AG04450 (cell line): ENCODE measurements around the gene SOSTDC1. TPM values are rescaled to one million over a fixed set of nuclear protein-coding genes. Genes with fewer than 3 reads are reported as not detected.
"Not testable (repeated sequence)": the region's sequence is repeated elsewhere in the genome, so short reads cannot be mapped to it uniquely, and the experiment has no call there.

ENCODE experiments used
- CTCF ChIA-PET: fragments of 300-600, 350-600 bp; formaldehyde crosslinking; extraction: SDS; loops from one replicate; lab custom pipeline; 2022; ENCODE audit warnings: antibody characterized with exemption, inconsistent platforms; lab: Charles Lee
- POLR2A ChIA-PET: fragments of 350-600 bp; formaldehyde crosslinking; extraction: SDS; loops from one replicate; lab custom pipeline; 2021; ENCODE audit warnings: antibody characterized with exemption, inconsistent platforms; lab: Yijun Ruan, JAX
- DNase-seq: peaks from one replicate; pipeline ENCODE4 v3.0.0-alpha.2; 2011; ENCODE audit warnings: low read depth, low spot score
- H3K27ac ChIP-seq: one replicate; pipeline ENCODE4 v1.5.1; 2012; ENCODE audit warnings: low read depth, low read length, control low read depth
- H3K27me3 ChIP-seq: one replicate; pipeline ENCODE4 v1.6.0; 2012; ENCODE audit warnings: low read length; ENCODE audit not compliant: control insufficient read depth, insufficient read depth
- H3K4me3 ChIP-seq: 2 replicates; pipeline ENCODE4 v1.5.1; 2011; ENCODE audit warnings: mild to moderate bottlenecking, low read depth, low read length, control low read depth
- H3K9me3 ChIP-seq: 2 replicates; pipeline ENCODE4 v1.5.1; 2012; ENCODE audit warnings: low read length; ENCODE audit not compliant: control insufficient read depth, insufficient read depth
- CTCF ChIP-seq: IDR thresholded peaks from 2 replicates; pipeline ENCODE4 v1.5.1; 2011; ENCODE audit warnings: low read depth, low read length, control low read depth, inconsistent platforms
- polyA plus RNA-seq: library from polyadenylated mRNA; depleted of rRNA; stranded (reverse); fragments of >200 nt; gene quantifications from 2 replicates; pipeline ENCODE4 v1.2.3, GENCODE V29; 2011

SOSTDC1 gene
- polyA plus RNA-seq, 1 experiment: 0.11 TPM

- TF ChIP-seq CTCF: no peak
- no peak overlapping the region for H3K4me3 ChIP-seq
- H3K27me3 ChIP-seq: no peaks in the 10 kb centered on the region
- no peaks in the 10 kb centered on the region for H3K9me3 ChIP-seq
- H3K27ac ChIP-seq: no peak overlapping the region
- DNase-seq: no peak
- ChIA-PET CTCF (no interaction called here), POLR2A (no interaction called here)
Measured at GRCh38 chr7:16511314-16511713, 45.8 kb upstream of the SOSTDC1 start.

GRCh38 chr7:16509829-16510228 is 44.3 kb upstream of the SOSTDC1 start:
- H3K4me3 ChIP-seq: no peak overlapping the region
- no peak for DNase-seq
- H3K27me3 ChIP-seq: no peaks in the 10 kb centered on the region
- no peak overlapping the region for H3K27ac ChIP-seq
- ChIA-PET POLR2A (no interaction called here), CTCF (interaction anchor here (1.5 to 1.7 kb wide), 2 partner anchors 14 to 55 kb away, joined by 4 to 5 read pairs; no protein-coding TSS in a partner anchor)
- H3K9me3 ChIP-seq: no peaks in the 10 kb centered on the region
- TF ChIP-seq CTCF: no peak

GRCh38 chr7:16506422-16506821 is 40.9 kb upstream of the SOSTDC1 start:
- POLR2A ChIA-PET, CTCF ChIA-PET, H3K9me3 ChIP-seq: not testable (repeated sequence)

GRCh38 chr7:16504019-16504418 is 38.5 kb upstream of the SOSTDC1 start:
- POLR2A ChIA-PET: interaction anchor here (0.7 to 1.0 kb wide), 2 partner anchors 16 to 83 kb away, joined by 3 read pairs; partner anchors contain the start of gene CRPPA
- TF ChIP-seq CTCF: no peak
- peak; percentile 72 for DNase-seq

More at GRCh38 chr7:16506422-16506821, 40.9 kb upstream of the SOSTDC1 start:
- H3K4me3 ChIP-seq, H3K27ac ChIP-seq, H3K27me3 ChIP-seq, DNase-seq: not testable (repeated sequence)

GRCh38 chr7:16502303-16502702 is 36.8 kb upstream of the SOSTDC1 start:
- POLR2A ChIA-PET: no interaction called here
- Histone ChIP-seq H3K27me3 (no peaks in the 10 kb centered on the region), H3K27ac (no peak overlapping the region), H3K9me3 (peaks cover 7% of the 10 kb centered on the region), H3K4me3 (no peak overlapping the region)
- TF ChIP-seq CTCF: no peak
- CTCF ChIA-PET: interaction anchor here (1.8 kb wide), 1 partner anchor 63 kb away, joined by 9 read pairs; no protein-coding TSS in a partner anchor
- no peak for DNase-seq

More at GRCh38 chr7:16504019-16504418, 38.5 kb upstream of the SOSTDC1 start:
- Histone ChIP-seq H3K27ac (no peak overlapping the region), H3K4me3 (no peak overlapping the region), H3K27me3 (no peaks in the 10 kb centered on the region), H3K9me3 (peaks cover 7% of the 10 kb centered on the region)
- CTCF ChIA-PET: interaction anchor here (0.6 to 1.8 kb wide), 3 partner anchors 61 to 426 kb away, joined by 3 to 9 read pairs (median 5); no protein-coding TSS in a partner anchor
